NCI-H446 (cell line): ENCODE measurements around the gene KCNJ12.
"Not testable (repeated sequence)": the region's sequence is repeated elsewhere in the genome, so short reads cannot be mapped to it uniquely, and the experiment has no call there.

ENCODE experiments used
- DNase-seq, 2 experiments: peaks; one replicate each; lab custom pipeline; 2025; lab: John Stamatoyannopoulos, UW

KCNJ12 gene

DNA sequence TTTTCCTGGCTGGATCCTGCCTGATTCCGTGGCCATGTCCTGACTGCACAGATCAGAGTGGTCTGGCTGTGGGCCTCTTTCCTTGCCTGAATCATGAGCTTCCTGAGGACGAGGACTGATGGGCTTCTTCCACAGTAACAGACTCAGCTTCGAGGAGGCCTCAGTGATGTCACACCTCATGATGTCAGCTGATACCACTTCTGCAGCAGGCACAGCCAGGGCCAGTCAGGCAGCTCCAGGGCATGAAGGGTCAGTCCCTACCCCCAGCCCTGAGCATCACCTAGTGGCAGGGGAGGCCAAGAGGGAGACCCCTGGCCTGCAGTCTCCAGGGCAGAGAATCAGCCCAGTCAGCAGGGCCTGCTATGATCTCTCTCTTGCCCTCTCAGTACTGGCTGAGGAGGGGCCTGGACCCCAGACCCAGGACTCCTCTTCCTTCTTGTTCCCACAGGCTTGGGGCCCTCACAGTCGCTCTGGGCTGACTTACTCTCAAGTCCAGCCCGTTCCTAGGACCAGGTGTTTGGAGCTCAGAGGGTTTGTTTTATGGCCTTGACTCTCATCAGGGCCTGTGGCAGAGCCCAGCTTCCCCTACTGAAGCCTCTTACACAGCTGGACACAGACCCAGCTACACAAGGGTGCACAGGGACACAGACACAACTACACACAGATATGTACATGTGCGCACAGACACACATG lies 26.7 kb upstream of the KCNJ12 start:
- DNase-seq: not testable (repeated sequence)

DNA sequence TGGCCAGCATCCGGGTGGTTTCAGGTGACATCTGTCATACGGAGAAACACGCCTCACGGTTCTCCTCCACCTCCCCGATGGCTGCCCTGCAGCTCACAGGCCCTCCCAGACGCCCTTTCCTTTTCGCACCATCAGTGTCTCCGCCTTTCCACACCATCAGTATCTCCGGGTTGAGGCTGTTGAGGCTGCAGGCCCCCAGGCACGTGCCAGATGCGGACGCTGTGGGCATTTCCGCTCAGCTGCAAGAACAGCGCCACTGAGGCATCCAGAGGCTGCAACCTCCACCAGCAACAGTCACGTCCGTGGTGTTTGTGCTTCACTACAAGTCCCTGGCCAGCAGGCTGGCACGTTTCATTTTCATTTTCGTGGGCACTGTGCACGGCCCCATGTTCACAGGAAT lies 25.7 kb upstream of the KCNJ12 start:
- DNase-seq: not testable (repeated sequence)

DNA sequence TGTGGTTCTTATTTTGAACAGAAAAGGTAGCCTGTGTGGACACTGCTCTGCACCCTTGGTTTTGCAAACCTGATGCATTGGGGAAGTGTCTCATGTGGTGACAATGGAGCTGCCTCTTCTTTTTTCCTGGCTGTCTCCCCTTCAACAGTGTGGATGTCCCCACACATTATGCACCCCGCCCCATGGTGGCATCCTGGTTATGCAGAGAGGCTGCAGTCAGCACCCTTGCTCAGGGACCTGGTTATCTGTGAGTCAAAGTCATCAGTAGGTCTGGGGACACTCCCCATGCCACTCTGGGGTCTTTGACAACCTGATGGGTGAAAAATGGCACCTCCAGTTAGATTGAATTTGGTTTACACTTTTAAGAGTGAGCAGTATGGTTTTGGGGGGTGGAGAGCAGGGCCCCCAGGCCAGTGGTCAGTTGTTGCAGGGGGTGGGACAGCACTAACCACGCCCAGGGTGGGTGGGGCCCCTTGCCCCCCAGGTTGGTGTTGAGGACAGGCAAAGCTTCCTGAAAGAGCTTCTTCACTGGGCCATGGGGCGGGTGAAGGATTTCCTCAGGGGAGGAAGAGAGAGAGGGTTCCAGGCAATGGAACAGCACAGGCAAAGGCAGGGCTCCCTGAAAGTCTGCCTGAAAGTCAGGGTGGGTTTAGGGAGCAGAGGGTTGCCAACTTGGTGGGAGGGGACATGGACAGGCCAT lies 24.6 kb upstream of the KCNJ12 start:
- DNase-seq: no peak

DNA sequence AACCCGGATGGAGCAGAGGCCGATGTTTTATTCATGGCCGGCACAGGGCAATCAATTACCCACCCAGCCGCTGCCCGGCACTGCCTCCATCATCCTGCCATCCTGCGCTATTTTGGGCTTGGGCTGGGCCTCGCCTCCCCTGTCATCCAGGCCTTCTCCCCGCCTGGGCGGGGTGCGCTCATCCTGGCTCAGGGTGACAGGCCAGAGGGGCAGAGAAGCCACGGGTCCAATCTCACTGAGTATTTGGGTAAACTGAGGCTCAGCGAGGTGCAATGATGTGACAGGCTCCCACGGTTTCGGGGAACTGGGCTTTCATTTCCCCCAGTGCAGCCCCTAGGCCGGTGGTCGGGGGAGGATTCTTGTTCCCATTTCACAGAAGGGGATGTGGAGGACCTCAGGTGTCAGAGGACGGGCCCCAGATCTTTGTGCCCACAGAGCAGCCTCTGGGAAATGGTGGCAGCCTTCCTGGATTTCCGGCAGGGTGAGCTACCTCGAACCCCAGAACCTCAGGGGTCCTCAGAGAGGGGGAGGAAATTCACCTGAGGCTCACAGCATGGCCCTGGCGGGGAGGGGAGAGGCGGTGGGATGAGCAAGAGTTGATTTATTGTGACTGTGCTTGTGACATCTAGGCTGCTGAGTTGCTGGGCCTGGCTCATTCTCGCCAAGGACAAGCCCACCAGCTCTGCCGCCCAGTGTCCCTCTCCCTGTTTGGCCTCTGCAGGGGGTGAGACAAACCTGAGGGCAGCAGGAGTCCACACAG lies 23.8 kb upstream of the KCNJ12 start:
- DNase-seq: no peak

DNA sequence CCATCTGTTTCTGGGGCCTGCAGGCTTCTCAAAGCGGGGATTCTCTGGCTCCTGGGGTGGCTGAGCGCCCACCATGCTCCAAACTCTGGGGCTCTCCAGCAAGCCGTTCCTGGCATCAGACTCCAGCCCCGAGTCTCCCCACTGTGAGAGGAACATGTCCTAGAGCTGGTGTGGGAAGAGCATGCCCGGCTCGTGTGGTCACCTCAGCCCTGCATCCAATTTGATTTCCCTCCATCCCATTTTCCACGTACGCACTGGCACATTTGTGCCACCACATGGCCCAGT lies 23.2 kb upstream of the KCNJ12 start:
- DNase-seq: no peak

DNA sequence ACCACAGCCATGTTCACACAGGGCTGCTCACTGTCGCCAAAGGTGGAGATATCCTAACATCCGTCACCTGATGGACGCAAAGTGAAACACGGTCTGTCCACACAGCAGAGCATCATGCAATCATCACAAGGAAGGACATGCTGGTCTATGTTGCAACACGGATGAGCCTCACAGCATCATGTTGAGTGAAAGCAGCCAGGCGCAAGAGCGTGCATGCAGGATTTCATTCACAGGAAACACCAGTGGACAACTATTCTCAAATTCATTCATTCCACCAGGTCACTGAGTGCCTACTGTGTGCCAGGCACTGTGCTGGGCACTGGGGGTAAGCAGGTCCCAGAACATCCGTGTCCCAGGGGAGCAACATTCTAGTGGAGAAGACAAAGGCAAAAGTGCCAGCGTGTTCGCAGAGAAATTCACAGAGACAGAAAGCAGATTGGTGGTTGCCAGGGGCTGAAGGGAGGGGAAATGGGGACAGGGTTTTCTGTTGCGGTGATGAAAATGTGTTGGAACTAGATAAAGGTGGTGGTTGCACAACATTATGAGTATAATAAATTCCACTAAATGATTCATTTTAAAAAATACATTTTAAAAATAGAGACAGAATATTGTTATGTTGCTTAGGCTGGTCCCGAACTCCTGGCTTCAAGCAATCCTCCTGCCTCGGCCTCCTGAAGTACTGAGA lies 22.7 kb upstream of the KCNJ12 start:
- no peak for DNase-seq

DNA sequence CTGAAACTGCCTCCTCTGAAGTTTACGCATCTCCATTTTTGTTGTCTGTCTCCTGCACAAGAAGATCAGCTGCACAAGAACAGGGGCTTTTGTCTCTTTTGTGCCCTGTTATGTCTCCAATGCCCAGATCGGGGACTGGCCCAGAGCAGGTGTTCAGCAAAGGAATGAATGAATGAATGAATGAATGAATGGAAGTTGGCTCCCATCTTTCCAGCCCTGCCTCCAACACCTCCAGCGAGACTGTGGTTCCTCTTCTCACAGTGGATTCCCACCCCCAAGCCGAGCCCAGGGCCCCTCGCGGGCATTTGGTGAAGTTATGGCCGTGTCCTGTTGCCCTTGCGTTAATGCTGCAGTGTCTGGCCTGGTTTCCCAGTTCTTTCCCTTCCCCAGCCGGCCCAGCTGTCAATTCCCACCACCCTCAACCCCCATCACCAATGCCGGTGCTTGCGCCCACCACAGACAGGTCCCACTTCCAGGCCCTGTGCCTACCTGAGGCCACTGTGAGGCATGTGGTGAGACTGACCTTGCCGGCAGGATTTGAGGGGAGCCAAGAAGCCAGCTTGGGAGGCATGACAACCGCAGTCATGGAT lies 21.3 kb upstream of the KCNJ12 start:
- DNase-seq: no peak

DNA sequence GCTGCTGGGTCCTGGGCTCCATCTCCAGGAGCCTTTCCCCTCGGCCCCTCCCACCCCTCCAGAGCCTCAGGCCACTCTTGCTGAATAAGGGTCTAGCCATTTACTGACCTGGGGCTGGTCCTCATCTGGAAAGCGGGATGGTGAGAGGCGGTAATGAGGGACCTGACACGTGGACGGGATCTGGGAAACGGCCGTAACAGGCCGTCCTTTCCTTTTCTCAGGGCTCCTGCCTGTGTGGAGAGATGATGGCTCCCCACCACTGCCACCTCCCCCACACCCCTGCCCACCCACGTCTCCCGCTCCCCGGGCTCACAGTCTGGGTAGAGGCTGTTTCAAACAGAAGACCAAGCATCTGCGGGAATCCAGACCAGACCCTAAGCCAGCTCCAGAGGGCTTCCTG lies 20.6 kb upstream of the KCNJ12 start:
- no peak for DNase-seq

DNA sequence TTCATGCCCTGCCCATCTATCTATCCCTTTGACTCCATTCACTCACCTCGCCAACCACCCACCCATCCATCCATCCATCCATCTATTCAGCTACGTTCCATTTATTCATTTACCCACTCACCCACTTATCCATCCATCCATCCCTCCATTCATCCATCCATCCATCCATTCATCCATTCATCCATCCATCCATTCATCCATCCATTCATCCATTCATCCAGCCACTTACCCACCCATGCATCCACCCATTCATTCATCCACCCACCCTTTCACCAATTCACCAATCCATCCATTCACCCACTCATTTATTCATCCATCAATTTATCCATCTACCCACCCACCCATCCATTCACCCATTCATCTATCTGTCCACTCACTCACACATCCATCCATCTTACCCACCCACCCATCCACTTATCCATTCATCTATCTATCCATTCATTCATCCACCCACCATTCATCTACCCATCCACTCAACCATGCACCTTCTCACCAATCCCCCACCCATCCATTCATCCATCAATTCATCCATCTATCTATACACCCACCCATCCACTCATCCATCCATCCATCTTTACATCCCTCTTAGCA lies 19.5 kb upstream of the KCNJ12 start:
- no peak for DNase-seq

DNA sequence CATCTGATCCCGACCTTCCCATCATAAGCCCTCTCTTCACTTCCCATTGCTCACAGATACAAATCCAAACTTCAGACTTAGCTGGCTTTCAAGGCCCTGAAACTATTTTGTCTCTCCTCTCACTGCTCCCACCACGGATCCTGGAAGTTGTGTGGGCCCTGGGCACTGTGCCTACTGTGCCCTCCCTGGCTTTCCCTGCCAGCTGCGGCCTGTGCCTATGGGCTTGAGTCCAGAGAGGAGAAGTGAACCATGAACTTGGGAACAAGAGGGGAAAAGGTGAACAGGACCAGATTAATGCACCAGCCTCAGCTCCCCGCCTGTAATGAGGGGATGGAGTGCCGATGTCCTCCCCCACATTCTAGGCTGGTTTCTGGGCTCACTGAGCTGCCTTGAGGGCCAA lies 18.9 kb upstream of the KCNJ12 start:
- DNase-seq: no peak

DNA sequence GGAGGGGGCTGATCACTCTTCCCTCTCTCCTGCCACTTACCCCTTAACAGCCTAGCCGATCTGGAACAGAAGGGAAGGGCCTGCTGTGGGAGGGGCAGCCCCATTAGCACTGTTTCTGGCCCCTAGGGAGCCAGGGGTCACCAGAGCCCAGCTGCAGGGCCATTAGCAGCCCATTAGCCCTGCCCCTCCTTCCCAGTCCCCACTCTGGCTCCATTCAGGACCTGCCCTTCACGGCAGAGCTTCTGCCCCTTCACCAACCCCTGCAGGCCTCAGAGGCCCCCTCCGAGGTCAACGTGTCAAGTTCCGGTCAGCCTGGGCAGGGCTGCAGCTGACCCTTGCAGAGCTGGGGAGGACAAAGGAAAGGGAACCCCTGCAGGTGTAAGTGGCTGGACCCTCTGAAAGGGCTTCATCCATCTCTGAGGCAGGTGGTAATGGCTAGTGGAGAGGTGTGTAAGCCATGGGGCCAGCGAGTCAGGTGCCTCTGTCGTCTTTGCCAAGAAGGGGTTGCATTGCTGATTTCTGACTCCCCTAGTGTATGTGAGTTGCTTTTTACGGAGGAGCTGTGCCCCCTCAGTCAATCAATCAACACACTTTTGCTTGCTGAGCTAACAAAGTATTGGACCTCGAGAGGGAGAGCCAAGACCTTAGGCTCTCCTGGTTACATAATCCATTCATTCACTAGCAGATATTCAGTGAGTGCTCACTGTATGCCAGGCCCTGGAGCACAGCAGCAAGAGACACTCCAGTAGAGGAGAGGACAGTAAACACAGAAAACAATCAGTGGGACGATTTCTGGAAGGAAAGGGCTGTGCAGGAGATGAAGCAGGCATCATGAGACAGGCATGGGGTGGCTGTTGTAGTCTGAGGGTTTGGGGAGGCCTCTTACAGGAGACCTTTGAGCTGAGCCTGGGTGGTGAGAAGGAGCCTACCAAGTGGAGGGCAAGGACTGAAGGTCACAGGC lies 18.2 kb upstream of the KCNJ12 start:
- no peak for DNase-seq

DNA sequence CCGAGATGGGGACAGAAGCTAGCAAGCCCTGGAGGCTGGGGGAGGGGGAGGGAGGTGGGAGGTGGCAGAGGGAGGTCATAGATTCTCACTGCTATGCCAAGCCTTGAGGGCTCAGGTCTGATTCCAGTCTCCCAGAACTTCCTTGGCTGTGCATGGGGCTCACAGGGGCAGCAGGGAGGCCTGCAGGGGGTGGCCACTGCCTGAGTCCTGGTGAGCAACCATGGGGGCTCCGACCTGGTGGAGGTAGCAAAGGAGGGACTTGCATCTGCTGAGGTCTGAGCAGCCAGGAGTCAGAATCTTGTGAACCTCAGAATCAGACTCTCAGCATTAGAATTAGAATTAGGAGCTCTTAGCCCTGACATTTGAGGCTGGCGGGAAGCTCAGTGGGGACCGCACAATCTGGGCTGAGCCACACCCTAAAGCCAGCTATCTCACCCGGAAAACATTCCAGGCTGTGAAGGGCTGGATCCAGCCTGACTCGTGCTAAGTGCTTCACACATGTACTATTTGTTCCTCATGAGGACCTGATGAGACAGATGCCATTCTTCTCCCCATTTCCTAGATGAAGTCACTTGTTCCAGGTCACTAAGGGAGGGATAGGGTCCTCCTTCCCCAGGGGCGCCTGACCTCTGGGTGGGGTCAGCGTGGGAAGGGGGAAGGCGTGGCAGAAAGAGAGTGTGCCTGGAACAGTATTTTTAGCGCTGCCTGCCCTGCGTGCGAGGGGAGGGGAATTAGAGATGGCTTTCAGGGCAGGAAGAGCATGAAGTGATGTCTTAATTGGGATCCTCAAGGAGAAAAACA lies 17.3 kb upstream of the KCNJ12 start:
- DNase-seq: no peak

DNA sequence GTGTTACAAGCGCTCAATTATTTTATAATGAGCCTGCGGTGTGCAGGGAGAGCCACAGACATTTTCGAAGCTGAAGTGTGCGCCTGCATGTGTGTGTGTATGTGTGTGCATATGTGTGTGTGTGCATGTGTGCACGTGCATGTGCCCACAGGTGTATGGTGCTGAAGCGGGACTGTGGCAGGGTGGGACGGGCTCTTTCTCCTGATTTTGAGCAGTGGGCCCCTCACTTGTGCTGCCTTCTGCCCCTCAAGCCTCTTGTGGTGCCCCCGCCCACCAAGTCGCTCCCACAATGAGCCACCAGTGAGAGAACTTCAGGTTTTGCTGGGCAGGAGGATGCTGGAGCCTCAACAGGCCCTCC lies 16.7 kb upstream of the KCNJ12 start:
- DNase-seq: no peak

DNA sequence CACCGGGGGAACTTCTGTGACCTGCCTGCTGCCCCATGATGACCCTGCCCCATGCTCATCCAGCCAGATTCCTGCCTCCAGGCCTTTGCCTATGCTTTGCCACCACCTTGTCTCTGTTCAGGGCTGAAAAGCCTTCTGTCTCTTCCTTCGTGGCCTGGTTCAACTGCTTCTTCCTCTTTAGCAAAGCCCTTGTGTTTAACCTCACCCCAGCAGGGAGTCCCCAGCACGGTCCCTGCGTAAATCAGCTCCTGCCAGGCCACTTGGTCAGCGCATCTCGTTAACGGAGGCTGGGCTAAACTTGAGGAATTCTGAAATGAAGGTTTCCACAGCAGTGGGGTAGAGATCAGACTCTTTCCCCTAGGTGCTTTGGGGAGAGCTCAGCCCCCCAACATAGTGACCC lies 16.1 kb upstream of the KCNJ12 start:
- no peak for DNase-seq

DNA sequence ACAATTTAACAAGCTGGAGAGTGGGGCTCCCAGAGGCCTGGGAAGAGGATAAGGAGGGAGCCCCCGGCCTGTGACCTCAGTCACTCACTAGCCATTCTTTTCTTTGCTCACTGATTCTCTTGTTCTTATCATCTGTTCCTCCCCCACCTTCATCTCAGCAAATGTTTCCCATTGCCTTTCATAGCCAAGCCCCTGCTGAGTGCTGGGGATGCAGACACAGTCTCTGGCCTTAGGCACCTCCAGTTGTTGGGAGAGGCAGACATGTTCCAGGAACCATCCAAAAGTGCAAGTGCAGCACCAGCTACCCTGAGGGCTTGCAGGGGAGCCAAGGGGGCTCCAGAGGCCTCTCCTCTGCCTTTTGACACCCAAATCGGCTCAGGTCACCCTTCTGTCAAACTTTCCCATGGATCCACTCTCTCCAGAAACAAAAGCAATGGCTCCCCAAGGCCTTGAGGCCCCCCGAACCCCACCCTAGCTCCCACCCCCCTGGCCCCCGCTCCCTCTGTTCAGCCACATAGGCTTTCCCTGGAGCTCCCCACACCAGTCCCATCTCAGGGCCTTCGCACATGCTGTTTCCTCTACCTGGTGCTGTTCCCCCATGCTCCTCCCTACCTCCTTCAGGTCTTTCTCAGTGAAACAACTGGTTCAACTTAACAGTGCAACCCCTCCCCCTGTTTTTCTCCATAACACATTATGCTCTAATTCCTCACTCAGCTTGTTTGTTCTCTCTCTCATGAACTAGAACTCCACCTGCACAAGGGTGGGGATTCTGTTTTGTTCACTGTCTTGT lies 14.9 kb upstream of the KCNJ12 start:
- no peak for DNase-seq

DNA sequence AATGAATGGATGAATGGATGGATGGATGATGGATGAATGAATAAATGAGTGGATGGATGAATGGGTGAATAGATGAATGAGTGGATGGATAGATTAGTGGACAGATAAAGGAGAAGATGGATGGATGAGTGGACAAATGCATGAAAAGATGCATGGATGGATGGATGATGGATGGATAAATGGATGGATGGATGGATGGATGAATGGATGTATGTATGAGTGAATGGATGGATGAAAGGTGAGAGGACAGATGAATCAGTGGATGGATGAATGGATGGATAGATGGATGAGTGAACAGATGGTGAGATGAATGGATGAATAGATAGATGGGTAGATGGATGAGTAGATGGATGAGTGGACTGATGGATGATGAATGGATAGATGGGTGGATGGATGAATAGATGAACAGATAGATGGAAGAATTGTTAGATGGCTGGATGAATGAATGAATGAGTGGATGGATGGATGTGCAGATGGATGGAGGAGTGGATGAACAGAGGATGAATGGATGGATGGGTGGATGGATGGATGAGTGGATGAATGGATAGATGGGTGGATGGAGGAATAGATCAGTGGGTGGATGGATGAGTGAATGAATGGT lies 13.7 kb upstream of the KCNJ12 start:
- DNase-seq: no peak

DNA sequence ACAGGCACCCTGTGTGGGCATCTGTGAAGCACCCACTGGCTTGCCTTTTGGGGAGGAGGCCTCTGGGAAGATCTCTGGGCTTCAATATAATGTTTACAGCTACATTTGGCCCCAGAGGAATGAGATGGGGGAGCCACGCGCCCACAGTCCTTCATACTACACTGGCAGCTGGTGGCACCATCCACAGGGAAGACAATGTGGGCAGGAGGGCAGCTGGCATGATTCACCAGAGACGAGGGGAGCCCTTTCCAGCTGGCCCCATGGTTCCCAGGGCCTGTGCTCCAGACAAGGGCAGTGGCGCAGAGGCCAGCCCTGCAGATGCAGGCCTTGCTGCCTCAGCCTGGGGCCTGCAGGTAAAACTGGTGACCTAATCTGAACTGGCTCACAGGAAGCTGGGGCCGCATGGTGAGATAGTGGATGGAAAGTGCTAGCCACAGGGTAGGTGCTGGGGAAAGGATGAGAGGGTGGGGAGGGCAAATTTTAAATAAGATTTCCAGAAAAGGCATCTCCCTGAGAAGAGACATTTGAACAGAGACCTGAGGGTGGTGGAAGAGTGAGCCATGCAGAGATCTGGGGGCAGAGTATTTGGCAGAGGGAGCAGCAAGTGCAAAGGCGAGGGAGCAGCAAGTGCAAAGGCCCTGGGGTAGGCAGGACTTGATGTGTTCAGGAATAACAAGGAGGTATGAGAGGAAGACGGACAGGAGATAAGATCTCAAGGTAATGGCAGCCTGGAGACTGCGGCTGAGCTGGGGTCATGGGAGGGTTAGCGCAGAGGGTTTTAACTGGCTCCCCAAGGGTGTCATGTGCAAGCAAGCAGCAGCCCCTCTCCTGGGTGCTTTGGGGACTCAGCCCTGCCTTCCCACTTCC lies 12.1 kb upstream of the KCNJ12 start:
- no peak for DNase-seq

DNA sequence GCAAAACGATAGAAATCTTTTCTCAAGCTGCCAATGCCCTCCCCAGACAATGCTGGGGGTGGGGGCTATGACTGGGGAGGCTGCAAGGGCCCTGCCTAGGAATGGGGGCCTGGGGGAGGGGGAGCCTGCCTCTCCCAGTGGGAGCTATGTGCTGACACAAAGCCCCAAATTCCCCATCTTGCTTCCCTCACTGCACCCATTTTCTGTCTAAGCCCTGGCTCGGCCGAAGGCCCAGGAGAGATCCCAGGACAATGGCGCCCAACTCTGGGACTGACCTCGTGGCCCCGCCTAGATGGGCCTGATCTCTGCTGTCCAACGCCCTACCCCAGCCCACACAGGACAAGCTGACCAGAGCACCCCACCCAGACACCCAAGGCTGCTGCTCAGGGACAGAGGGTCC lies 11.1 kb upstream of the KCNJ12 start:
- DNase-seq: no peak
